ENCODE measurements around the gene SPG7.

SPG7 gene

GRCh38 chr16:89600427-89600826 lies 92.2 kb downstream of the SPG7 start:
- no peak for DNase-seq (ENCODE audit: low read depth)
- TF ChIP-seq, protein P1, sequence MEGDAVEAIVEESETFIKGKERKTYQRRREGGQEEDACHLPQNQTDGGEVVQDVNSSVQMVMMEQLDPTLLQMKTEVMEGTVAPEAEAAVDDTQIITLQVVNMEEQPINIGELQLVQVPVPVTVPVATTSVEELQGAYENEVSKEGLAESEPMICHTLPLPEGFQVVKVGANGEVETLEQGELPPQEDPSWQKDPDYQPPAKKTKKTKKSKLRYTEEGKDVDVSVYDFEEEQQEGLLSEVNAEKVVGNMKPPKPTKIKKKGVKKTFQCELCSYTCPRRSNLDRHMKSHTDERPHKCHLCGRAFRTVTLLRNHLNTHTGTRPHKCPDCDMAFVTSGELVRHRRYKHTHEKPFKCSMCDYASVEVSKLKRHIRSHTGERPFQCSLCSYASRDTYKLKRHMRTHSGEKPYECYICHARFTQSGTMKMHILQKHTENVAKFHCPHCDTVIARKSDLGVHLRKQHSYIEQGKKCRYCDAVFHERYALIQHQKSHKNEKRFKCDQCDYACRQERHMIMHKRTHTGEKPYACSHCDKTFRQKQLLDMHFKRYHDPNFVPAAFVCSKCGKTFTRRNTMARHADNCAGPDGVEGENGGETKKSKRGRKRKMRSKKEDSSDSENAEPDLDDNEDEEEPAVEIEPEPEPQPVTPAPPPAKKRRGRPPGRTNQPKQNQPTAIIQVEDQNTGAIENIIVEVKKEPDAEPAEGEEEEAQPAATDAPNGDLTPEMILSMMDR (IDR thresholded peaks at IDR 0.05; ENCODE audit: low read length, missing control alignments) = no peak
- H3K4me3 ChIP-seq (replicated peaks; ENCODE audit: low read depth, low read length) = no peak overlapping the region

DNA sequence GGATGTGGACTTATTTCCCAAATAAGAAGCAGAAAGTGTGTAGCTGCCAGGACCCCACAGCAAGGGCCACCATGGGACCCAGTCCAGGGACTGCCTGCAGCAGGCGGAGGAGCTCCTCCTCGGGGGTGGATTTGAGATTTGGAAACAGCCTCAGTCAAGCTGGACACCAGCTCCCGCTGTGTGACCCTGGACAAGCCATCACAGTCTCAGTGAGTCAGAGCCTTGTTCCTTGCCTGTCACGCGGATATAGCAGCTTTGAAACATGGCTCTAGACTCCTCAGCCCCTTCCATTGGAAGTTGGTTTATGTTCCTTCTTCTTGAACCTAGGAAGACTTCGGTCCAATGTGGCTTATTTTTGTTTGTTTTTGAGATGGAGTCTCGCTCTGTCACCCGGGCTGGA lies 92.8 kb downstream of the SPG7 start:
- TF ChIP-seq, protein P1 (IDR thresholded peaks at IDR 0.05; ENCODE audit: low read length, missing control alignments) = no peak
- no peak overlapping the region for H3K4me3 ChIP-seq (replicated peaks; ENCODE audit: low read depth, low read length)
- DNase-seq (ENCODE audit: low read depth) = no peak

GRCh38 chr16:89601906-89602272 lies 93.7 kb downstream of the SPG7 start:
- TF ChIP-seq, protein P1 (IDR thresholded peaks at IDR 0.05; ENCODE audit: low read length, missing control alignments) = no peak

DNA sequence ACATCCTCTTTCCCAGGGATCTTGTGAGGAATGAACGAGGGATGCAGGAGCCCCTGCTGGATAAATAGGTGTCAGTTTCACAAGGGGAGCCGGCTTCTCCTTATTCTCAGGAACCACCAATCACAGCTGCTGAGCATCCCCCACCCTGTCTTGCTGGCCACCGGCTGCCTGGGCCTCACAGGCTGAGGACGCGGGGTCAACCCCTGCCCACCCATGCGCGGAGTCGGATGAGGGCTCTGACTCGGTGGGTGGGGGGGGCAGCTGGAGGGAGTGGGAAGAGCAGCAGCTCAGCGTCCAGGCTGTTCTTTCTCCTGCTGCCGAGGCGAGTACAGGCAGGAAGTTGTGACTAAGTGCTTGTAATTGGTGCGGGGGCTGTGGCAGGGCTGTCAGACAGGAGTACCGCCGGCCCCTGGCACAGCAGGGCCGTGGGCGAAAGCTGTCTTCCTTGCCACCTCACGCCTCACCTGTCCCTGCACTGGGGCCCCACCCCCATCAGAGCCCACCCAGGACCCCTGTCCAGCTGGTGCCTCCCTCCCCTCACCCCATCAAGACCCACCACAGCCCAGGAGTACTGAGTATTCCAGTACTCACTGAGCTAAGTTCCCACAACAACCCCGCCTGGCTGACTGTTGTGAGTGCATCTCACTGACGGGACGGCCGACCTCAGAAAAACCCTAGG lies 94.2 kb downstream of the SPG7 start:
- H3K4me3 ChIP-seq (replicated peaks; ENCODE audit: low read depth, low read length) = no peak overlapping the region
- peak; percentile 87 for DNase-seq (ENCODE audit: low read depth)
- TF ChIP-seq, protein P1 (IDR thresholded peaks at IDR 0.05; ENCODE audit: low read length, missing control alignments) = no peak

More at GRCh38 chr16:89601906-89602272, 93.7 kb downstream of the SPG7 start:
- H3K4me3 ChIP-seq (replicated peaks; ENCODE audit: low read depth, low read length) = no peak overlapping the region
- DNase-seq (ENCODE audit: low read depth) = no peak

GRCh38 chr16:89602952-89603590 lies 94.9 kb downstream of the SPG7 start:
- TF ChIP-seq, protein P1 (IDR thresholded peaks at IDR 0.05; ENCODE audit: low read length, missing control alignments) = no peak
- H3K4me3 ChIP-seq (replicated peaks; ENCODE audit: low read depth, low read length) = no peak overlapping the region
- no peak for DNase-seq (ENCODE audit: low read depth)

DNA sequence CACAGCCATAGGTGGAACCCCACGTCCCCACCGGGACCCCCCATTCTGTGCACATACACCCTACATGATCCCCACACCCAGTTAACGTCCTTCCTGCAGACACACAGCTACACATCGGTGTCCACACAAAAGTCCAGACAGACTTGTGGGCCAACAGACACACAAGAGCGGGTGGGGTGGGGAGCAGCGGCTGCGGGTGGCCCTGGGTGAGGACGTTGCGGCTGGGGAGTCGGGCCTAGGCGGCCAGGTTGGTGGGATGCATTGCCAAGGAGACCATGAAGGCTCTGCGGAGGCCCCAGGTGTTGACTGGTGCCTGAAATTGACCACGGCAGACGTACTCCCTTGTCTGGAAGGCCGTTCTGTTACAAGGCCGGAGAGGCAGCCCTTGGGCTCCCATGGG lies 96.6 kb downstream of the SPG7 start:
- no peak overlapping the region for H3K4me3 ChIP-seq (replicated peaks; ENCODE audit: low read depth, low read length)
- TF ChIP-seq, protein P1 (IDR thresholded peaks at IDR 0.05; ENCODE audit: low read length, missing control alignments) = no peak
- no peak for DNase-seq (ENCODE audit: low read depth)
